Activated CD4-positive, CD25-positive, alpha-beta regulatory T cell treated with anti-CD3 and anti-CD28 coated beads, Interleukin-2, amount 50 U/mL, for 72 hours (primary cell): Measurements from ENCODE around the gene MYRIP.
A peak's percentile ranks its signal among the peaks of the same experiment; 100 is the strongest.

Experiments used
- DNase-seq: peaks from one replicate; pipeline ENCODE4 v3.0.0; 2021

The MYRIP gene

GRCh38 chr3:40143283-40144090 is 334.1 kb downstream of the MYRIP start:
- no peak for DNase-seq

GRCh38 chr3:40148827-40149226 is 339.4 kb downstream of the MYRIP start:
- DNase-seq, result no peak

- DNase-seq, result no peak
Observed at GRCh38 chr3:40152482-40153133, 343.2 kb downstream of the MYRIP start.

GRCh38 chr3:40160933-40161332 is 351.5 kb downstream of the MYRIP start:
- DNase-seq, result no peak

GRCh38 chr3:40162616-40163015 is 353.2 kb downstream of the MYRIP start:
- DNase-seq, result no peak

GRCh38 chr3:40166997-40167396 is 357.6 kb downstream of the MYRIP start:
- DNase-seq, result no peak

GRCh38 chr3:40167958-40168357 is 358.5 kb downstream of the MYRIP start:
- DNase-seq, result no peak

GRCh38 chr3:40169983-40170382 is 360.6 kb downstream of the MYRIP start:
- no peak for DNase-seq

- no peak for DNase-seq
Observed at GRCh38 chr3:40170395-40170794, 361.0 kb downstream of the MYRIP start.

- DNase-seq, result no peak
Observed at GRCh38 chr3:40172560-40172959, 363.2 kb downstream of the MYRIP start.

- no peak for DNase-seq
Observed at GRCh38 chr3:40173227-40173721, 363.9 kb downstream of the MYRIP start.

- no peak for DNase-seq
Observed at GRCh38 chr3:40178012-40178594, 368.7 kb downstream of the MYRIP start.

GRCh38 chr3:40179016-40179415 is 369.6 kb downstream of the MYRIP start:
- DNase-seq, result peak; percentile 52

GRCh38 chr3:40181182-40181581 is 371.8 kb downstream of the MYRIP start:
- no peak for DNase-seq

GRCh38 chr3:40185029-40185695 is 375.8 kb downstream of the MYRIP start:
- DNase-seq, result no peak

- no peak for DNase-seq
Observed at GRCh38 chr3:40186508-40186907, 377.1 kb downstream of the MYRIP start.

- no peak for DNase-seq
Observed at GRCh38 chr3:40187945-40188344, 378.5 kb downstream of the MYRIP start.

GRCh38 chr3:40189118-40189517 is 379.7 kb downstream of the MYRIP start:
- no peak for DNase-seq

GRCh38 chr3:40190056-40190455 is 380.6 kb downstream of the MYRIP start:
- DNase-seq, result no peak

- no peak for DNase-seq
Observed at GRCh38 chr3:40191251-40191650, 381.8 kb downstream of the MYRIP start.

GRCh38 chr3:40191850-40192448 is 382.5 kb downstream of the MYRIP start:
- peak; percentile 58 for DNase-seq

GRCh38 chr3:40192628-40193027 is 383.2 kb downstream of the MYRIP start:
- DNase-seq, result no peak

- DNase-seq, result no peak
Observed at GRCh38 chr3:40196966-40197365, 387.6 kb downstream of the MYRIP start.
